ENCODE measurements around the gene BDKRB2. TPM values are rescaled to one million over a fixed set of nuclear protein-coding genes. Genes with fewer than 3 reads are reported as not detected.

The BDKRB2 gene
- total and polyA plus RNA-seq, 10 donors = 0.02 to 0.57 (median 0.13) TPM; not detected in 3

GRCh38 chr14:96263347-96264199 lies 58.9 kb downstream of the BDKRB2 start:
- 82 to 92% (median 88%) methylated on average over 16 to 20 of the region's 20 CpGs for WGBS, 5 donors
- intact Hi-C loops (cut with DNase I; ENCODE audit: low total_unique reads) = no loop called here
- Histone ChIP-seq H3K9me3 (no peaks in the 10 kb centered on the region), H3K4me3 (no peak overlapping the region), H3K36me3 (no peaks in the 10 kb centered on the region), H3K4me1 (no peaks in the 10 kb centered on the region), H3K27ac (no peak overlapping the region), H3K27me3 (replicated peaks in 1 of 7) (peaks cover 0 to 29% (median 0%) of the 10 kb centered on the region in 7 donors)
- no peak for TF ChIP-seq CTCF (IDR thresholded peaks at IDR 0.05 in 8 of 11, conservative IDR thresholded peaks at IDR 0.05 in 3 of 11)
- TF ChIP-seq POLR2AphosphoS5 (IDR thresholded peaks at IDR 0.05) = no peak
- no peak for TF ChIP-seq POLR2A (IDR thresholded peaks at IDR 0.05)
- DNase-seq = no peak

DNA sequence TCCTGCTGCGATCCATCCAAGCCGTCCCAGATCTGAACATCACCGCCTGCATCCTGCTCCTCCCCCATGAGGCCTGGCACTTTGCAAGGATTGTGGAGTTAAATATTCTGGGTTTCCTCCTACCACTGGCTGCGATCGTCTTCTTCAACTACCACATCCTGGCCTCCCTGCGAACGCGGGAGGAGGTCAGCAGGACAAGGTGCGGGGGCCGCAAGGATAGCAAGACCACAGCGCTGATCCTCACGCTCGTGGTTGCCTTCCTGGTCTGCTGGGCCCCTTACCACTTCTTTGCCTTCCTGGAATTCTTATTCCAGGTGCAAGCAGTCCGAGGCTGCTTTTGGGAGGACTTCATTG lies 59.5 kb downstream of the BDKRB2 start:
- Histone ChIP-seq H3K4me3 (no peak overlapping the region), H3K27ac (no peak overlapping the region), H3K4me1 (no peaks in the 10 kb centered on the region), H3K36me3 (no peaks in the 10 kb centered on the region), H3K9me3 (no peaks in the 10 kb centered on the region), H3K27me3 (replicated peaks in 1 of 7) (peaks cover 0 to 29% (median 0%) of the 10 kb centered on the region in 7 donors)
- intact Hi-C loops (cut with DNase I; ENCODE audit: low total_unique reads) = no loop called here
- no peak for DNase-seq
- TF ChIP-seq POLR2A (IDR thresholded peaks at IDR 0.05) (no peak), POLR2AphosphoS5 (IDR thresholded peaks at IDR 0.05) (no peak), CTCF (IDR thresholded peaks at IDR 0.05 in 8 of 11, conservative IDR thresholded peaks at IDR 0.05 in 3 of 11) (no peak)
- WGBS, 5 donors = 82 to 92% (median 87%) methylated on average over 14 of the region's 14 CpGs

- no peak for DNase-seq
- intact Hi-C loops (cut with DNase I; ENCODE audit: low total_unique reads) = no loop called here
- no peaks in the 10 kb centered on the region for H3K4me1 ChIP-seq
- no peak overlapping the region for H3K4me3 ChIP-seq
- no peaks in the 10 kb centered on the region for H3K36me3 ChIP-seq
- H3K9me3 ChIP-seq = no peaks in the 10 kb centered on the region
- TF ChIP-seq POLR2AphosphoS5 (IDR thresholded peaks at IDR 0.05) (no peak), POLR2A (IDR thresholded peaks at IDR 0.05) (no peak), CTCF (IDR thresholded peaks at IDR 0.05 in 8 of 11, conservative IDR thresholded peaks at IDR 0.05 in 3 of 11) (no peak)
- no peak overlapping the region for H3K27ac ChIP-seq
- peaks cover 0 to 25% (median 0%) of the 10 kb centered on the region in 7 donors for H3K27me3 ChIP-seq (replicated peaks in 1 of 7)
- 56 to 81% (median 71%) methylated on average over 3 of the region's 3 CpGs for WGBS, 5 donors
These were observed 60.2 kb downstream of the BDKRB2 start for GRCh38 chr14:96264853-96265252.

- DNase-seq = no peak
- no peak overlapping the region for H3K4me3 ChIP-seq
- no peaks in the 10 kb centered on the region for H3K36me3 ChIP-seq
- intact Hi-C loops (cut with DNase I; ENCODE audit: low total_unique reads) = no loop called here
- no peak overlapping the region for H3K27ac ChIP-seq
- H3K27me3 ChIP-seq (replicated peaks in 1 of 7) = peaks cover 0 to 22% (median 0%) of the 10 kb centered on the region in 7 donors
- no peak for TF ChIP-seq POLR2AphosphoS5 (IDR thresholded peaks at IDR 0.05)
- no peak for TF ChIP-seq POLR2A (IDR thresholded peaks at IDR 0.05)
- TF ChIP-seq CTCF (IDR thresholded peaks at IDR 0.05 in 8 of 11, conservative IDR thresholded peaks at IDR 0.05 in 3 of 11) = no peak
- no peaks in the 10 kb centered on the region for H3K4me1 ChIP-seq
- no peaks in the 10 kb centered on the region for H3K9me3 ChIP-seq
- WGBS, 5 donors = 67 to 80% (median 77%) methylated on average over 16 of the region's 16 CpGs
These were observed 60.9 kb downstream of the BDKRB2 start for GRCh38 chr14:96265383-96266095.

Data from spleen (tissue), 11 donors.